SU-DHL-6 (cell line): ENCODE data around the gene RNU6-1.

Experiments
- H2AFZ ChIP-seq: fragments of 200-600 bp; sonication (generic); 2 replicates; pipeline ENCODE4 v1.6.1; 2014; ENCODE audit warnings: low read depth, mild to moderate bottlenecking, moderate library complexity, mixed read lengths, antibody characterized with exemption, low read length; ENCODE audit not compliant: severe bottlenecking
- H3F3A ChIP-seq: fragments of 200-600 bp; shearing (Covaris generic); 2 replicates; pipeline ENCODE4 v1.6.0; 2016; ENCODE audit warnings: antibody characterized with exemption, mild to moderate bottlenecking; ENCODE audit not compliant: insufficient read depth
- H3K27ac ChIP-seq: fragments of 200-600 bp; sonication (generic); 2 replicates; pipeline ENCODE4 v1.5.1; 2016; ENCODE audit warnings: low read depth, mild to moderate bottlenecking, low read length, moderate library complexity, mixed read lengths
- H3K27me3 ChIP-seq: fragments of 200-600 bp; sonication (generic), shearing (Covaris generic); 2 replicates; pipeline ENCODE4 v1.6.0; 2014; ENCODE audit warnings: mild to moderate bottlenecking, low read length
- H3K36me3 ChIP-seq: fragments of 200-600 bp; sonication (generic); 2 replicates; pipeline ENCODE4 v1.6.1; 2014; ENCODE audit warnings: mild to moderate bottlenecking, low read length, mixed read lengths
- H3K4me2 ChIP-seq: fragments of 300-600, 200-600 bp; shearing (Covaris generic), sonication (generic); 2 replicates; pipeline ENCODE4 v1.6.0; 2014; ENCODE audit warnings: low read length, low read depth, mild to moderate bottlenecking; ENCODE audit not compliant: poor library complexity, severe bottlenecking
- H3K4me3 ChIP-seq: fragments of 200-600 bp; sonication (generic); 2 replicates; pipeline ENCODE4 v1.5.1; 2014; ENCODE audit warnings: antibody characterized with exemption, low read length, mild to moderate bottlenecking, mixed read lengths; ENCODE audit not compliant: insufficient read depth, poor library complexity, severe bottlenecking
- H3K79me2 ChIP-seq: fragments of 200-600 bp; sonication (generic); 2 replicates; pipeline ENCODE4 v1.6.1; 2014; ENCODE audit warnings: mild to moderate bottlenecking, low read length, moderate library complexity; ENCODE audit not compliant: insufficient read depth
- H3K9ac ChIP-seq: fragments of 200-600 bp; sonication (generic); 2 replicates; pipeline ENCODE4 v1.7.0; 2014; ENCODE audit warnings: mild to moderate bottlenecking, low read length
- H3K9me2 ChIP-seq: fragments of 200-600 bp; sonication (generic); replicated peaks from 2 replicates; pipeline ENCODE4 v1.6.1; 2014; ENCODE audit warnings: low read length; ENCODE audit not compliant: insufficient read depth
- H3K9me3 ChIP-seq: fragments of 200-600 bp; sonication (generic); 2 replicates; pipeline ENCODE4 v1.6.1; 2014; ENCODE audit warnings: low read length, mixed read lengths; ENCODE audit not compliant: insufficient read depth
- H4K20me1 ChIP-seq: fragments of 200-600 bp; sonication (generic); 2 replicates; pipeline ENCODE4 v1.6.1; 2014; ENCODE audit warnings: low read depth, mild to moderate bottlenecking, antibody characterized with exemption, low read length, moderate library complexity, mixed read lengths
- CTCF ChIP-seq: fragments of 200-600 bp; sonication (generic); IDR thresholded peaks from one replicate; pipeline ENCODE4 v1.5.1; 2017; ENCODE audit warnings: antibody characterized with exemption, mild to moderate bottlenecking, low read length, moderate library complexity; ENCODE audit not compliant: insufficient read depth, poor library complexity, severe bottlenecking
- EZH2phosphoT487 ChIP-seq: fragments of 200-600 bp; sonication (generic), shearing (Covaris generic); conservative IDR thresholded peaks from 2 replicates; pipeline ENCODE4 v1.6.1; 2018; ENCODE audit warnings: mild to moderate bottlenecking, antibody characterized with exemption, low read length, moderate library complexity, mixed read lengths

Gene RNU6-1

GRCh38 chr15:67829647-67830504 is 10.0 kb downstream of the RNU6-1 start:
- H3K27ac ChIP-seq: no peak overlapping the region
- H4K20me1 ChIP-seq: no peaks in the 10 kb centered on the region
- H3K9ac ChIP-seq: no peak overlapping the region
- H3F3A ChIP-seq: no peaks in the 10 kb centered on the region
- H3K4me2 ChIP-seq: no peak overlapping the region
- no peaks in the 10 kb centered on the region for H3K9me3 ChIP-seq
- no peak overlapping the region for H3K4me3 ChIP-seq
- no peak overlapping the region for H2AFZ ChIP-seq
- H3K9me2 ChIP-seq: no peaks in the 10 kb centered on the region
- H3K79me2 ChIP-seq: no peaks in the 10 kb centered on the region
- no peaks in the 10 kb centered on the region for H3K27me3 ChIP-seq
- TF ChIP-seq CTCF (no peak), EZH2phosphoT487 (no peak)
- H3K36me3 ChIP-seq: no peaks in the 10 kb centered on the region

DNA sequence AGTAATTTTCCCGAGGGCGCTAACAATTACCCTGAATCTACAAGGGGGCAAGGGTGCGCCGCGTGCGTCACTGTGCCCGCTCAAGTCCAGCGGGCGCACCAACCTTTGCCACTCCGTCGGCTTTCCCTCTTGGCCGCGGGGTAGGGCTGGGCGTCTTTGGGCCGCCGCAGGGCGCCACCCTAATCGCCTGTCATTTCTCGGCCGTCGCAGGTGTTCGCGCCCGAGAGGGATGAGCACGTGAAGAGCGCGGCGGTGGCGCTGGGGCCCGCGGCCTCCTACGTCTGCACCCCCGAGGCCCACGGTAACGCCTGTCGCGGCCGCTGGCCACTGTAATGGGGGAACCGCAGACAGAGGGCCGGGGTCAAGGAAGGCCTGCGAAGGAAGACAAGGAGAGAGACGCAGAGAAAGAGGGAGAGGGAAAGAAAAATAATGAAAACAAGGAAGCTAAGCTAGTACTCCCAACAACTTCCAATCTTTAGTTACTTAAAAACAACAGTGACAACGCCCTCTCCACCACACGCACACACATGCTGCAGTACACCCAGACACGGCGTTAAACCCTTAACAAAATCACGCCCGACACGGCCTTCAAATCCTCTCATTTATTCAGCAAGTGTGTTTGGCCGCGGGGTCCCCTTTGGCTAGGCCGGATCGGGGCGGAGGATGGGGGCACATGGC is 10.7 kb downstream of the RNU6-1 start:
- no peak overlapping the region for H2AFZ ChIP-seq
- no peak overlapping the region for H3K9ac ChIP-seq

DNA sequence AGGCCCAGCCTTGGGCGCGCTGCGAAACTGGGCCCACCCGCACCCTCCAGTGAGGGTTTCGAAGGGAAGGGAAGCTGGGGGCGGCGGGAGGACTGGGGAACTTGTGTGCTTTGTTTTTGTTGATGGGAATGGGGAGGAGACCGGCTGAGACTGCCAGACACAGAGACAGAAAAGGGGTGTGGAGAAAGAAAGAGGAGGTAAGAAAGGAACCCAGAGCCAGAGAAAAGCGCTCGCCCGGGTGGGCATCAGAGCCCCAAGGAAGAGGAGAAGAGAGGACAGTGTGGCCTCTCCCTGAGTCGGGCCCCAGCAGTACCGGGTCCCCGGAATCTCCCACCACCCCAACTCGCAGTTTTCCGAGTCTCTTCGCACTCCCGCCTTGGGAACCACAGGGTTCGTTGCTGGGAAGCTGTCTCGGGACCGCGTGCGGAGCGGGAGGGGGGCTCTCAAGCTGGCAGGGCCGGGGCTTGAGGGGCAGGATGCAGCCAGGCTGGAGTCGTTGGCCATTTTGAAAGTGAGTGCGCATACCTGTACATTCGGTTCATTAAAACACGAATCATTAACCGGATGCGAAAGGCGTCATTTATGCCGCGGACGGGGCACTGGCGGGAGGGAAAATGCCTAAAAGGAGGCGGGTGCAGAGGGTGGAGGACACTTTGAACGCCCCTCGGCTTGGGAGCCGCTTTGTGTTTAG is 11.4 kb downstream of the RNU6-1 start:
- H3K9me2 ChIP-seq: no peaks in the 10 kb centered on the region
- H3K27me3 ChIP-seq: no peaks in the 10 kb centered on the region
- H3F3A ChIP-seq: no peaks in the 10 kb centered on the region
- no peak overlapping the region for H3K9ac ChIP-seq
- H3K27ac ChIP-seq: no peak overlapping the region
- no peaks in the 10 kb centered on the region for H3K79me2 ChIP-seq
- no peak overlapping the region for H2AFZ ChIP-seq
- H3K4me3 ChIP-seq: no peak overlapping the region
- no peaks in the 10 kb centered on the region for H4K20me1 ChIP-seq
- TF ChIP-seq EZH2phosphoT487 (no peak), CTCF (no peak)
- H3K9me3 ChIP-seq: no peaks in the 10 kb centered on the region
- H3K36me3 ChIP-seq: no peaks in the 10 kb centered on the region
- H3K4me2 ChIP-seq: no peak overlapping the region

More for the DNA sequence above, 10.7 kb downstream of the RNU6-1 start:
- TF ChIP-seq EZH2phosphoT487 (no peak), CTCF (no peak)
- no peak overlapping the region for H3K4me2 ChIP-seq
- no peaks in the 10 kb centered on the region for H3F3A ChIP-seq
- no peaks in the 10 kb centered on the region for H4K20me1 ChIP-seq
- H3K27me3 ChIP-seq: no peaks in the 10 kb centered on the region
- H3K79me2 ChIP-seq: no peaks in the 10 kb centered on the region
- no peaks in the 10 kb centered on the region for H3K36me3 ChIP-seq
- no peak overlapping the region for H3K27ac ChIP-seq
- H3K9me3 ChIP-seq: no peaks in the 10 kb centered on the region
- no peak overlapping the region for H3K4me3 ChIP-seq
- no peaks in the 10 kb centered on the region for H3K9me2 ChIP-seq
